Mesothelial cell of epicardium (in vitro differentiated cells): ENCODE measurements around the gene YWHAE. TPM values are rescaled to one million over a fixed set of nuclear protein-coding genes. Genes with fewer than 3 reads are reported as not detected.
"Not testable (repeated sequence)": the region's sequence is repeated elsewhere in the genome, so short reads cannot be mapped to it uniquely, and the experiment has no call there.

Experiments
- DNase-seq, 2 experiments: peaks; one replicate each; pipeline ENCODE4 v3.0.0; 2021; ENCODE audit warnings: low spot score in 2 of 2; ENCODE audit not compliant: unreplicated experiment in 2 of 2
- H3K27ac Mint-ChIP-seq: 2 replicates; pipeline ENCODE4 v1.8.0; 2021; ENCODE audit warnings: mixed read lengths
- H3K27me3 Mint-ChIP-seq: 2 replicates; pipeline ENCODE4 v1.8.0; 2021; ENCODE audit warnings: low read depth, mixed read lengths
- H3K36me3 Mint-ChIP-seq: 2 replicates; pipeline ENCODE4 v1.8.0; 2021; ENCODE audit warnings: mixed read lengths
- H3K4me1 Mint-ChIP-seq: 2 replicates; pipeline ENCODE4 v1.8.0; 2021; ENCODE audit warnings: mixed read lengths
- H3K4me3 Mint-ChIP-seq: 2 replicates; pipeline ENCODE4 v1.8.0; 2021; ENCODE audit warnings: mild to moderate bottlenecking, moderate library complexity, mixed read lengths
- H3K9me3 Mint-ChIP-seq: 2 replicates; pipeline ENCODE4 v1.8.0; 2021; ENCODE audit warnings: mixed read lengths
- total RNA-seq: library from RNA; stranded (reverse); gene quantifications from 3 replicates; pipeline ENCODE4 v1.2.1, GENCODE V29; 2021
- TF ChIP-seq, protein P1 (sequence below): fragments of 200-600 bp; sonication (generic); IDR thresholded peaks from one replicate; pipeline ENCODE4 v1.5.0; 2021; ENCODE audit warnings: antibody characterized with exemption; ENCODE audit not compliant: unreplicated experiment

YWHAE gene
- total RNA-seq = 714 to 730 TPM (median 714 TPM) in 3 replicates

GRCh38 chr17:1399679-1400512 lies at the start of gene YWHAE:
Gene YWHAE (minus strand): TSS chr17:1400222. CDS start chr17:1400110, 112 bp downstream.
- peak within 1 kb of the TSS; percentile 100 for H3K27ac Mint-ChIP-seq
- peak within 1 kb of the TSS; percentile 100 for H3K4me3 Mint-ChIP-seq
- DNase-seq = peak; percentile 96 to 98
- peaks cover 15% of the 10 kb centered on the region for H3K4me1 Mint-ChIP-seq
- no peaks in the 10 kb centered on the region for H3K9me3 Mint-ChIP-seq
- TF ChIP-seq, protein P1, sequence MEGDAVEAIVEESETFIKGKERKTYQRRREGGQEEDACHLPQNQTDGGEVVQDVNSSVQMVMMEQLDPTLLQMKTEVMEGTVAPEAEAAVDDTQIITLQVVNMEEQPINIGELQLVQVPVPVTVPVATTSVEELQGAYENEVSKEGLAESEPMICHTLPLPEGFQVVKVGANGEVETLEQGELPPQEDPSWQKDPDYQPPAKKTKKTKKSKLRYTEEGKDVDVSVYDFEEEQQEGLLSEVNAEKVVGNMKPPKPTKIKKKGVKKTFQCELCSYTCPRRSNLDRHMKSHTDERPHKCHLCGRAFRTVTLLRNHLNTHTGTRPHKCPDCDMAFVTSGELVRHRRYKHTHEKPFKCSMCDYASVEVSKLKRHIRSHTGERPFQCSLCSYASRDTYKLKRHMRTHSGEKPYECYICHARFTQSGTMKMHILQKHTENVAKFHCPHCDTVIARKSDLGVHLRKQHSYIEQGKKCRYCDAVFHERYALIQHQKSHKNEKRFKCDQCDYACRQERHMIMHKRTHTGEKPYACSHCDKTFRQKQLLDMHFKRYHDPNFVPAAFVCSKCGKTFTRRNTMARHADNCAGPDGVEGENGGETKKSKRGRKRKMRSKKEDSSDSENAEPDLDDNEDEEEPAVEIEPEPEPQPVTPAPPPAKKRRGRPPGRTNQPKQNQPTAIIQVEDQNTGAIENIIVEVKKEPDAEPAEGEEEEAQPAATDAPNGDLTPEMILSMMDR = no peak
- no peaks in the 10 kb centered on the region for H3K27me3 Mint-ChIP-seq
- H3K36me3 Mint-ChIP-seq = peaks cover 7% of the 10 kb centered on the region

DNA sequence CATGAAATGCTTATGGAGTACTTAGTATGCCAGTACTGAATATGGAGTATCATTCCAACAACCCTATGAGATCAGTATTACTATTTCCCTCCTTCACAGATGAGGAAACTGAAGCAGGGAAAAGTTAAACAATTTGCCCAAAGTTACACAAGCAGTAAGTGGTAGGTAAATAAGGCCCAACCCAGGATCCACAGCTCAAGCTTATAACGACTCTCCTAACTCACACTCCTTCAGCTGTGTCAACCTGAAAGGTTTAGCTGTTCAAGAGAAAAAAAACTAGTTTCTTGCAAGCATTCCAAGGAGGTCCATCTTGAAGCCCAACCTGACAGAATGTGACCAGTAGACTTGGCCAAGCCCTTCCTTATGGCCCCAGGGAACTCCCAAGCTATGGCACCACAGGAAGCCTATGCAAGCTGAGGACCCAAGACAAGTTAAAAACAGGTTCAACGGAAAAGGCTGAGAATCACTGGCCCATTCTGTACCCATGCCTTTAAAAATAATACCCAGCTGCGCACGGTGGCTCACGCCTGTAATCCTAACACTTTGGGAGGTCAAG lies 49.5 kb upstream of the YWHAE start:
- Mint-ChIP-seq H3K27me3 (no peaks in the 10 kb centered on the region), H3K36me3 (peaks cover 6% of the 10 kb centered on the region), H3K9me3 (no peaks in the 10 kb centered on the region), H3K4me1 (peaks cover 8% of the 10 kb centered on the region), H3K27ac (peak overlapping the region; percentile 9), H3K4me3 (no peak overlapping the region)
- TF ChIP-seq, protein P1 = no peak
- no peak for DNase-seq

GRCh38 chr17:1447052-1447451 lies 47.0 kb upstream of the YWHAE start:
- Mint-ChIP-seq H3K4me3 (no peak overlapping the region), H3K9me3 (no peaks in the 10 kb centered on the region), H3K4me1 (no peaks in the 10 kb centered on the region), H3K27me3 (no peaks in the 10 kb centered on the region), H3K27ac (peak overlapping the region; percentile 47), H3K36me3 (peaks cover 6% of the 10 kb centered on the region)
- TF ChIP-seq, protein P1 = no peak
- DNase-seq = no peak

DNA sequence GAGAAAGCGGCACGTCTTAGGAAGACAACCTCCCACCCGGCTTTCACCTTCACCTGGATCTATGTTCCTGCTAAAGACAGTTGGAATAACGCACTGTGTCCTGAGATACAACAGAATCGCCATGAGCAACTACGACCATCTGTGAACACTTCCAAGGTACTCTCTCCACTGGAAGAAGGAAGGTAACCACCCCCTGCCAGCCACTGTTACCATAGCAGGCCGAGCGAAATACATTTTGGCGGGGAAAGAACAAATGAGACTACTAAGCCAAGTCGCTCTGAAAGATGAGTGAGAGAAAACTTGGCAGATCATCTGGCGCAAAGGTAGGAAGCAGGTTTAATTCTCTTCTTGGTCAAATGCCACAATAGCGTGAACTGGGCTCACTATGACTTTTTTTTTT lies 46.2 kb upstream of the YWHAE start:
- TF ChIP-seq, protein P1 = no peak
- Mint-ChIP-seq H3K4me3 (no peak overlapping the region), H3K9me3 (no peaks in the 10 kb centered on the region)

GRCh38 chr17:1445695-1446094 lies 45.7 kb upstream of the YWHAE start:
- not testable (repeated sequence) for DNase-seq, H3K4me1 Mint-ChIP-seq, H3K9me3 Mint-ChIP-seq, H3K27me3 Mint-ChIP-seq, H3K36me3 Mint-ChIP-seq, H3K4me3 Mint-ChIP-seq
- peak overlapping the region; percentile 32 for H3K27ac Mint-ChIP-seq

More for the DNA sequence above, 46.2 kb upstream of the YWHAE start:
- Mint-ChIP-seq H3K27ac (peak overlapping the region; percentile 30), H3K4me1 (no peaks in the 10 kb centered on the region), H3K36me3 (peaks cover 6% of the 10 kb centered on the region), H3K27me3 (no peaks in the 10 kb centered on the region)
- no peak for DNase-seq

DNA sequence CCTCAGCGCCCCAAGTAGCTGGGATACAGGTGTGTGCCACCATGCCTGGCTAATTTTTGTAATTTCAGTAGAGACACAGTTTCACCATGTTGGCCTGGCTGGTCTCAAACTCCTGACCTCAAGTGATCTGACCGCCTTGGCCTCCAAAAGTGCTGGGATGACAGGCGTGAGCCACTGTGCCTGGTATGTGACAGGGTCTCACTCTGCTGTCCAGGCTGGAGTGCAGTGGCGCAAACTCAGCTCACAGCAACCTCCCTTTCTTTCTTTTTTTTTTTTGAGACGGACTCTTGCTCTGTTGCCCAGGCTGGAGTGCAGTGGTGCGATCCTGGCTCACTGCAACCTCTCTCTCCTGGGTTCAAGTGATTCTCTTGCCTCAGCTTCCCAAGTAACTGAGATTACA lies 42.7 kb upstream of the YWHAE start:
- not testable (repeated sequence) for DNase-seq, H3K4me1 Mint-ChIP-seq, H3K9me3 Mint-ChIP-seq, H3K4me3 Mint-ChIP-seq, H3K27ac Mint-ChIP-seq, H3K36me3 Mint-ChIP-seq, H3K27me3 Mint-ChIP-seq
